ENCODE data around the gene TP53BP1.

TP53BP1 gene

DNA sequence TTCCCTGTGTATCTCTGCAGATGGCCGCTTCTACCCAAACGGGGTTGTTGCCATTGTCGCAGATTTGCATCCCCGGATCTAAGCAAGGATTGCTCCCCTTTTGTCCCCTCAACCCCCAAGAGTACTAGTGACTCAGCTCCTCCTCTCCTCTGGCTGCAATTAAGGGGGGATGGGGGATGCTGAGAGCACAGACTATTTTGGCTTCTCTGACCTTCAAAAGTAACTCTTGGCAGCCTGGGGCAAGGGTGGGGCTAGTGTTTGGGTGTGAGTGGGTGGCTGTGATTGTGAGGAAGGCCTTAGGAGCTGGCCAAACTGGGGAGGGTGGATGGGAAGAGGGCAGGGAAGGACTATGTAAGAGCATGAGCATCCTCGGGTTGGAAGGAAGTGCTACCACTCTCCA is 23.2 kb upstream of the TP53BP1 start:
- peak overlapping the region; percentile 71 for H4K91ac ChIP-seq (ENCODE audit: low read length)
- H3K23ac ChIP-seq (ENCODE audit: low read length in 2 of 2): no peak overlapping the region
- H3K4me3 ChIP-seq (ENCODE audit: insufficient read depth in 1 of 2, low read depth in 1 of 2, low read length in 2 of 2): peak overlapping the region in 1 of 2 experiments; percentile 99
- peaks cover 28% of the 10 kb centered on the region for H3K4me1 ChIP-seq (ENCODE audit: control insufficient read depth, insufficient read depth, low read depth, low read length)
- H3K36me3 ChIP-seq (ENCODE audit: control insufficient read depth in 1 of 2, insufficient read depth in 2 of 2, low read depth in 1 of 2, low read length in 2 of 2): peaks cover 8 to 14% of the 10 kb centered on the region in 2 experiments
- H2AK5ac ChIP-seq (ENCODE audit: low read length, severe bottlenecking): peak overlapping the region; percentile 14
- H2BK15ac ChIP-seq (ENCODE audit: low read depth, poor library complexity, severe bottlenecking): peak overlapping the region; percentile 50
- H3K14ac ChIP-seq (ENCODE audit: low read length in 2 of 2): no peak overlapping the region
- H2BK12ac ChIP-seq (ENCODE audit: low read length in 2 of 2): peak overlapping the region; percentile 11 to 69
- peak overlapping the region; percentile 22 to 85 for H3K18ac ChIP-seq (ENCODE audit: low read depth in 1 of 2, low read length in 2 of 2)
- peak; percentile 28 for DNase-seq
- H2BK120ac ChIP-seq (ENCODE audit: low read depth, low read length): peak overlapping the region; percentile 54
- H3K27me3 ChIP-seq (ENCODE audit: control insufficient read depth in 1 of 2, insufficient read depth in 1 of 2, low read length in 2 of 2): peaks cover 0 to 14% of the 10 kb centered on the region in 2 experiments
- H3K9me3 ChIP-seq (ENCODE audit: control insufficient read depth, low read length): no peaks in the 10 kb centered on the region
- H3K9ac ChIP-seq (ENCODE audit: low read length): peak overlapping the region; percentile 95
- no peak overlapping the region for H3K4me2 ChIP-seq (ENCODE audit: low read length, poor library complexity, severe bottlenecking)
- peak overlapping the region; percentile 83 for H4K8ac ChIP-seq (ENCODE audit: low read length)
- peak overlapping the region in 1 of 2 experiments; percentile 37 for H3K4ac ChIP-seq (ENCODE audit: low read depth in 1 of 2, low read length in 2 of 2)
- no peak overlapping the region for H2BK5ac ChIP-seq (ENCODE audit: low read depth, low read length, poor library complexity, severe bottlenecking)
- peaks cover 19% of the 10 kb centered on the region for H3K79me1 ChIP-seq (replicated peaks; ENCODE audit: low read length, poor library complexity, severe bottlenecking)
- no peak overlapping the region for H2AFZ ChIP-seq (ENCODE audit: low read depth, low read length)
- H3K27ac ChIP-seq (ENCODE audit: low read length, poor library complexity, severe bottlenecking): peak overlapping the region; percentile 3
- WGBS: 40% methylated on average over 2 of the region's 5 CpGs

DNA sequence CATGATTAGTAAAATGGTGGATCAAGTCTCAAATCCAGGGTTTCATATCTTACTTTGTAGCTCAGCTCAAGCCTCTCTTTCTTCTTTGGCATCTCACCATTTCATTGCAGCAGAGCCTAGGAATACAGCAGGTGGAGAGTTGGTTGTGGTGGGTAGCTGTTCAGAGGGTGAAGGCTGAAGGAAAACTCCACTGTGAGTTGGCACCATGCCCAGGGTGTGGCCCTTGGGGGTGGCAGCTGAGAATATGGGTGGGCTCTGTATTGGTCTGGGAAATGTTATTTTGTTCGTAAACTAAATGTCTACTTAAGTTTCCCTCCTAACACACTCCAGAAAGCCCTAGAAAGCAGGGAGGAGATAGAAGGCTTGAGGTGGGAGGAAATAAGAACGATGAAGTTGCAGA is 22.8 kb upstream of the TP53BP1 start:
- no peak overlapping the region for H2AFZ ChIP-seq (ENCODE audit: low read depth, low read length)
- peak overlapping the region in 1 of 2 experiments; percentile 99 for H3K4me3 ChIP-seq (ENCODE audit: insufficient read depth in 1 of 2, low read depth in 1 of 2, low read length in 2 of 2)
- peak overlapping the region; percentile 95 for H3K9ac ChIP-seq (ENCODE audit: low read length)
- peak overlapping the region; percentile 83 for H4K8ac ChIP-seq (ENCODE audit: low read length)
- WGBS: no CpG with 5 or more reads among the region's 2 CpGs
- peak overlapping the region in 1 of 2 experiments; percentile 55 for H2BK12ac ChIP-seq (ENCODE audit: low read length in 2 of 2)
- H3K4me1 ChIP-seq (ENCODE audit: control insufficient read depth, insufficient read depth, low read depth, low read length): peaks cover 32% of the 10 kb centered on the region
- H2BK120ac ChIP-seq (ENCODE audit: low read depth, low read length): no peak overlapping the region
- H4K91ac ChIP-seq (ENCODE audit: low read length): no peak overlapping the region
- H3K18ac ChIP-seq (ENCODE audit: low read depth in 1 of 2, low read length in 2 of 2): peak overlapping the region in 1 of 2 experiments; percentile 48
- H3K9me3 ChIP-seq (ENCODE audit: control insufficient read depth, low read length): no peaks in the 10 kb centered on the region
- no peak overlapping the region for H3K14ac ChIP-seq (ENCODE audit: low read length in 2 of 2)
- H3K36me3 ChIP-seq (ENCODE audit: control insufficient read depth in 1 of 2, insufficient read depth in 2 of 2, low read depth in 1 of 2, low read length in 2 of 2): peaks cover 4 to 10% of the 10 kb centered on the region in 2 experiments
- no peak overlapping the region for H3K23ac ChIP-seq (ENCODE audit: low read length in 2 of 2)
- H3K27me3 ChIP-seq (ENCODE audit: control insufficient read depth in 1 of 2, insufficient read depth in 1 of 2, low read length in 2 of 2): peaks cover 0 to 14% of the 10 kb centered on the region in 2 experiments
- no peak overlapping the region for H3K27ac ChIP-seq (ENCODE audit: low read length, poor library complexity, severe bottlenecking)
- peak overlapping the region; percentile 72 for H2AK5ac ChIP-seq (ENCODE audit: low read length, severe bottlenecking)
- DNase-seq: no peak
- no peak overlapping the region for H2BK15ac ChIP-seq (ENCODE audit: low read depth, poor library complexity, severe bottlenecking)
- peaks cover 19% of the 10 kb centered on the region for H3K79me1 ChIP-seq (replicated peaks; ENCODE audit: low read length, poor library complexity, severe bottlenecking)
- no peak overlapping the region for H3K4ac ChIP-seq (ENCODE audit: low read depth in 1 of 2, low read length in 2 of 2)
- no peak overlapping the region for H3K4me2 ChIP-seq (ENCODE audit: low read length, poor library complexity, severe bottlenecking)
- H2BK5ac ChIP-seq (ENCODE audit: low read depth, low read length, poor library complexity, severe bottlenecking): no peak overlapping the region

DNA sequence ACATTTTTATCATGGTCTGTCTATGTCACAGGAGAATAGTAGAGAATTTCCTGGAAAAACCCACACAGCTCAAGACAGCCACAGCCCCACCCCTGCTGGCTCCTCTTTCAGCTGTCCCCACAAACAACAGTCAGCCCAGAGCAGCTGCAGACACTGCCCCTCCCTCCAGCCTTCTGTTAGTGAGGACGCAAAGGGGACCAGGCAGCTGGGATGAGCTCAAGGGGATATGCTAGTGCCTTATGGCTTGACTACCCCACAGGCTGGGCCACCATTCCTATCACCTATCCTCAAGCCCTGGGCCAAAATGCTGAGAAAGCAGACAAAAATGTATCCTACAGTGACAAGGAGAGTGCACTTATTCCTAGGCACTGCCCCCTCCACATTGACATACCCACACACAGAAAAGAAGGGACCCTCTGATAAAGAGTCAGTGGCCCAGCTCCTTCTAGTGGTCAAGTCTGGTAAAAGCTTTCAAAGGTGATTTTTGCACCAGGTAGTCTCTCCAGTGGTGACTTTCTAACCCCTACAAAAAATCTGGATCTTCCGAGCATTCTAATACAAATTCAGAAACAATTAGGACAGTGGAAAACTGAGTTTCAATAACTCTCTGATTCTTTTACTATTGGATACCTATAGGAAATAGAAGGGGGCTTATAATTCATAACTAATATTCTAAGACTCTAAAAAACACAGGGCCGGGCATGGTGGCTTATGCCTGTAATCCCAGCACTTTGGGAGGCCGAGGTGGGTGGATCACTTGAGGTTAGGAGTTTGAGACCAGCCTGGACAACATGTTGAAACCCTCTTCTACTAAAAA is 21.5 kb upstream of the TP53BP1 start:
- Histone ChIP-seq H2BK5ac (ENCODE audit: low read depth, low read length, poor library complexity, severe bottlenecking) (no peak overlapping the region), H3K79me1 (replicated peaks; ENCODE audit: low read length, poor library complexity, severe bottlenecking) (peaks cover 11% of the 10 kb centered on the region), H2AFZ (ENCODE audit: low read depth, low read length) (no peak overlapping the region), H3K27ac (ENCODE audit: low read length, poor library complexity, severe bottlenecking) (no peak overlapping the region), H2BK12ac (ENCODE audit: low read length in 2 of 2) (peak overlapping the region; percentile 12 to 59), H3K23ac (ENCODE audit: low read length in 2 of 2) (no peak overlapping the region), H3K9me3 (ENCODE audit: control insufficient read depth, low read length) (no peaks in the 10 kb centered on the region), H4K8ac (ENCODE audit: low read length) (peak overlapping the region; percentile 21), H3K18ac (ENCODE audit: low read depth in 1 of 2, low read length in 2 of 2) (peak overlapping the region; percentile 50 to 75), H3K36me3 (ENCODE audit: control insufficient read depth in 1 of 2, insufficient read depth in 2 of 2, low read depth in 1 of 2, low read length in 2 of 2) (peaks cover 0 to 2% of the 10 kb centered on the region in 2 experiments), H3K4me2 (ENCODE audit: low read length, poor library complexity, severe bottlenecking) (no peak overlapping the region), H4K91ac (ENCODE audit: low read length) (no peak overlapping the region), H3K9ac (ENCODE audit: low read length) (peak overlapping the region; percentile 69), H3K4me3 (ENCODE audit: insufficient read depth in 1 of 2, low read depth in 1 of 2, low read length in 2 of 2) (peak overlapping the region in 1 of 2 experiments; percentile 50), H3K27me3 (ENCODE audit: control insufficient read depth in 1 of 2, insufficient read depth in 1 of 2, low read length in 2 of 2) (peaks cover 0 to 14% of the 10 kb centered on the region in 2 experiments), H2AK5ac (ENCODE audit: low read length, severe bottlenecking) (no peak overlapping the region), H3K14ac (ENCODE audit: low read length in 2 of 2) (no peak overlapping the region), H3K4me1 (ENCODE audit: control insufficient read depth, insufficient read depth, low read depth, low read length) (peaks cover 33% of the 10 kb centered on the region), H3K4ac (ENCODE audit: low read depth in 1 of 2, low read length in 2 of 2) (no peak overlapping the region), H2BK15ac (ENCODE audit: low read depth, poor library complexity, severe bottlenecking) (peak overlapping the region; percentile 83), H2BK120ac (ENCODE audit: low read depth, low read length) (no peak overlapping the region)
- DNase-seq: peak; percentile 71
- 54% methylated on average over 3 of the region's 4 CpGs for WGBS

DNA sequence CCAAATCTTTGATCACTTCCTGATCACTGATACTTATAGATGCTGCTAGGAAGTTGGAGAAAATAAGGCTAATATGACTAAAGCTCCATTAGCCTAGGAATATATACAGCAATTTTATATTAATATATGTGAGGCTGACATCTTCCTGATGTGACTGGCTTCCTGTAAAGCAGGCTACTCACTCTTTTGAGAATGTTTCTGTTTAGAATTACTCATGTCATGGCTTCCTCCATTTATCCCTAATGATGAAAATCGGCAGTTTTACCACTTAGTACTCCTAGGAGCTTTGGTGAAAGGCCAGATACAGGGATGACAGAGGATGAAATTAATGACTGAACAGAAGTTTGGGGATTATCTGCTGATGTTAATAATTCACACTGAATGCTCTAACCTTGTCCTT is 20.6 kb upstream of the TP53BP1 start:
- no peaks in the 10 kb centered on the region for H3K9me3 ChIP-seq (ENCODE audit: control insufficient read depth, low read length)
- H3K4ac ChIP-seq (ENCODE audit: low read depth in 1 of 2, low read length in 2 of 2): no peak overlapping the region
- peak; percentile 51 for DNase-seq
- H3K14ac ChIP-seq (ENCODE audit: low read length in 2 of 2): no peak overlapping the region
- WGBS: 0% methylated on average over 1 of the region's 1 CpG
- H2BK5ac ChIP-seq (ENCODE audit: low read depth, low read length, poor library complexity, severe bottlenecking): no peak overlapping the region
- no peak overlapping the region for H4K8ac ChIP-seq (ENCODE audit: low read length)
- H2AK5ac ChIP-seq (ENCODE audit: low read length, severe bottlenecking): no peak overlapping the region
- no peak overlapping the region for H2AFZ ChIP-seq (ENCODE audit: low read depth, low read length)
- H3K36me3 ChIP-seq (ENCODE audit: control insufficient read depth in 1 of 2, insufficient read depth in 2 of 2, low read depth in 1 of 2, low read length in 2 of 2): no peaks in the 10 kb centered on the region
- H4K91ac ChIP-seq (ENCODE audit: low read length): no peak overlapping the region
- H3K79me1 ChIP-seq (replicated peaks; ENCODE audit: low read length, poor library complexity, severe bottlenecking): peaks cover 6% of the 10 kb centered on the region
- no peak overlapping the region for H3K27ac ChIP-seq (ENCODE audit: low read length, poor library complexity, severe bottlenecking)
- no peak overlapping the region for H2BK120ac ChIP-seq (ENCODE audit: low read depth, low read length)
- peak overlapping the region in 1 of 2 experiments; percentile 3 for H3K4me3 ChIP-seq (ENCODE audit: insufficient read depth in 1 of 2, low read depth in 1 of 2, low read length in 2 of 2)
- H3K4me2 ChIP-seq (ENCODE audit: low read length, poor library complexity, severe bottlenecking): no peak overlapping the region
- H3K9ac ChIP-seq (ENCODE audit: low read length): peak overlapping the region; percentile 69
- no peak overlapping the region for H3K23ac ChIP-seq (ENCODE audit: low read length in 2 of 2)
- no peak overlapping the region for H2BK12ac ChIP-seq (ENCODE audit: low read length in 2 of 2)
- H3K4me1 ChIP-seq (ENCODE audit: control insufficient read depth, insufficient read depth, low read depth, low read length): peaks cover 33% of the 10 kb centered on the region
- no peak overlapping the region for H3K18ac ChIP-seq (ENCODE audit: low read depth in 1 of 2, low read length in 2 of 2)
- peaks cover 0 to 14% of the 10 kb centered on the region in 2 experiments for H3K27me3 ChIP-seq (ENCODE audit: control insufficient read depth in 1 of 2, insufficient read depth in 1 of 2, low read length in 2 of 2)
- H2BK15ac ChIP-seq (ENCODE audit: low read depth, poor library complexity, severe bottlenecking): no peak overlapping the region
